HUES6 (cell line): ENCODE results near the gene FASN.
A peak's percentile ranks its signal among the peaks of the same experiment; 100 is the strongest.

Experiments
- H3K27ac ChIP-seq: 2 replicates; pipeline ENCODE4 v1.7.0; 2013; ENCODE audit warnings: low read depth, mild to moderate bottlenecking, low read length, inconsistent platforms
- H3K27me3 ChIP-seq: 2 replicates; pipeline ENCODE4 v1.6.1; 2013; ENCODE audit warnings: low read length; ENCODE audit not compliant: control insufficient read depth, insufficient read depth
- H3K36me3 ChIP-seq: 2 replicates; pipeline ENCODE4 v1.6.1; 2013; ENCODE audit warnings: low read length; ENCODE audit not compliant: control insufficient read depth, insufficient read depth
- H3K4me1 ChIP-seq: 2 replicates; pipeline ENCODE4 v1.6.1; 2013; ENCODE audit warnings: low read length; ENCODE audit not compliant: control insufficient read depth, insufficient read depth
- H3K4me3 ChIP-seq: 2 replicates; pipeline ENCODE4 v1.5.1; 2013; ENCODE audit warnings: low read depth, low read length
- H3K9ac ChIP-seq: one replicate; pipeline ENCODE4 v1.6.1; 2013; ENCODE audit warnings: mild to moderate bottlenecking, low read length
- H3K9me3 ChIP-seq: 2 replicates; pipeline ENCODE4 v1.6.1; 2013; ENCODE audit warnings: low read depth, low read length; ENCODE audit not compliant: control insufficient read depth, insufficient read depth

The FASN gene

DNA sequence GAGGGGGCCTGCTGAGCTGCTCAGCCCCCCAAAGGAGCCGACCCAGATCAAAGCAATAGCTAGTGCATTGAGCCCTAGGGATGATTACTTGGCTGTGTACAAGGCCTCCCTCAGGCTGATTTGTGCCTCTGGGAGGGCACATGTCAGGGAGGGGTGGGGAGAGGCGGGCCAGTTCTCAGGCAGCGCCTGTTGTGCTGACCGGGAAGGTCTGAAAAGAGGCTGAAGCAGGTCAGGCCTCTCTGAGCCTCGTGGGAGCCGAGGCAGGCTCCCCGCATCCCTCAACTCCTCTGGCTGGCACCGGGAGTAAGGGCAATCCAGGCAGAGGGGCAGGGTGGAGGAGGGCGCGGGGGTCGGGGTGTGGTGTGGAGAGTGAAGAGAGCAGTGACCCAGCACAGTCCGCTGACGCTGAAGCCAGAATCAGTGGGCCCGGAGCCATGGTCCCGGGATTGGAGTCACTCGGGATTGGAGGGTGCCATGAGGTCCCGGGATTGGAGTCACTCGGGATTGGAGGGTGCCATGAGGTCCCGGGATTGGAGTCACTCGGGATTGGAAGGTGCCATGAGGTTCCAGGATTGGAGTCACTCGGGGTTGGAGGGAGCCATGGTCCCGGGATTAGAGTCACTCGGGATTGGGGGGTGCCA, 63.5 kb downstream of the FASN start:
- peaks cover 22% of the 10 kb centered on the region for H3K4me1 ChIP-seq
- no peak overlapping the region for H3K9ac ChIP-seq

DNA sequence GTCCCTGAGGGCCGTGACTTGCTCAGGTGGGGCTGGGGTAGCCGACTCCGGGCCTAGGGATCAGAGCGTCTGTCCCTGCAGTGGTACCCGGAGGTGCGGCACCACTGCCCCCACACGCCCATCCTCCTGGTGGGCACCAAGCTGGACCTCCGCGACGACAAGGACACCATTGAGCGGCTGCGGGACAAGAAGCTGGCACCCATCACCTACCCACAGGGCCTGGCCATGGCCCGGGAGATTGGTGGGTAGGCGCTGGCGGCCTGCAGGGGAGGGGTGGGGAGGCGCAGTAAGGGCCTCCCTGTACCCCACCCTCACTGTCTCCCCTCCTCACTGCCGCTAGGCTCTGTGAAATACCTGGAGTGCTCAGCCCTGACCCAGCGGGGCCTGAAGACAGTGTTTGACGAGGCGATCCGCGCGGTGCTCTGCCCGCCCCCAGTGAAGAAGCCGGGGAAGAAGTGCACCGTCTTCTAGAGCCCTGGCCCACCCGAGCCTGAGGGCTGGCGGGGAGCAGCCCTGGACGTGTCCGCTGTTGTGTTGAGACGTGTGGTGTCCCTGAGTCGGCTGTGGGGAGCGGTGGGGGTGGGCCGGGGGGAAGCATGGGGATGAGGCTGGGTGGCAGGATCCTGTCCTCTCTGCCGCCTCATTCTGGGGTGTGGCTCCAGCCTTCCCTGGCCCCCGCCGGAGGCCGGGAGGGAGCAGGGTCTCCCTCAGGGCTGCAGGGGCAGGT, 64.5 kb downstream of the FASN start:
- Histone ChIP-seq H3K9ac (no peak overlapping the region), H3K4me1 (peaks cover 22% of the 10 kb centered on the region), H3K27ac (no peak overlapping the region), H3K9me3 (no peaks in the 10 kb centered on the region), H3K27me3 (no peaks in the 10 kb centered on the region), H3K4me3 (no peak overlapping the region), H3K36me3 (peaks cover 18% of the 10 kb centered on the region)

More for the DNA sequence above, 63.5 kb downstream of the FASN start:
- Histone ChIP-seq H3K4me3 (no peak overlapping the region), H3K36me3 (peaks cover 8% of the 10 kb centered on the region), H3K9me3 (no peaks in the 10 kb centered on the region), H3K27me3 (no peaks in the 10 kb centered on the region), H3K27ac (no peak overlapping the region)

DNA sequence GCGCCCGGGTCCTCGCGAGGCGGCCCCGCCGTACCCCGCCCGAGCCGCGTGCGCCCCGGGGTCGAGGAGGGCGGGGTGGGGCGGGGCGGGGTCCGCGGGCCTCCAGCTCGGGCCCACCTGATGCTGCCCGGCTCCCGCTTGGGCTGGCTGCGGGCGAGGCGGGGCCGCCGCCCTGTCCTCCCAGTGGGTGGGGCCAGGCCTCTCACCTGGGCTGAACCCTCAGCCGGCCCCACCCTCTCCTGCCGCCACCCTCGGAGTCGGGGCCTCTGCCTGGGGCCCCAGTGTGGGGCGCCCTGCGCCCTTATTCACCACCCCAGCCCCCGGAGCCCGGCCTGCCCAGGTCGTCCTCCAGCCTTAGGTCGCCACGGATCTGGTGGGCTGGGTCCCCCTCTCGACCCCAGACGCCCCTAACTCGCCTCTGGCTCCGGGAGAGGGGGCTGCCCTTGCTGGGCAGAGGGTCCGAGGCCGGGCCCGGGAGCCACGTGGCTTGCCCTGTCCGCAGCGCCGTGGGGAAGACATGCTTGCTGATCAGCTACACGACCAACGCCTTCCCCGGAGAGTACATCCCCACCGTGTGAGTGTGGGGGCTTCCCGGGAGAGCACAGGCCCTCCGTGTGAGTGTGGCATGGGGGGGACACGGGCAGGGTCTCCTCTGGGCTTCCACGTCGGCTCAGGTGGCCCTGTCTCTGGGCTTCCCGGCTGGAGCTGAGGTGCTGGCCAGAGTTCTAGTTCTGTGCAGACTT, 66.0 kb downstream of the FASN start:
- H3K4me3 ChIP-seq, result peak overlapping the region; percentile 79
- H3K9me3 ChIP-seq, result no peaks in the 10 kb centered on the region
- peak overlapping the region; percentile 65 for H3K9ac ChIP-seq
- H3K27me3 ChIP-seq, result no peaks in the 10 kb centered on the region
- peaks cover 18% of the 10 kb centered on the region for H3K4me1 ChIP-seq
- no peak overlapping the region for H3K27ac ChIP-seq
- H3K36me3 ChIP-seq, result peaks cover 31% of the 10 kb centered on the region

DNA sequence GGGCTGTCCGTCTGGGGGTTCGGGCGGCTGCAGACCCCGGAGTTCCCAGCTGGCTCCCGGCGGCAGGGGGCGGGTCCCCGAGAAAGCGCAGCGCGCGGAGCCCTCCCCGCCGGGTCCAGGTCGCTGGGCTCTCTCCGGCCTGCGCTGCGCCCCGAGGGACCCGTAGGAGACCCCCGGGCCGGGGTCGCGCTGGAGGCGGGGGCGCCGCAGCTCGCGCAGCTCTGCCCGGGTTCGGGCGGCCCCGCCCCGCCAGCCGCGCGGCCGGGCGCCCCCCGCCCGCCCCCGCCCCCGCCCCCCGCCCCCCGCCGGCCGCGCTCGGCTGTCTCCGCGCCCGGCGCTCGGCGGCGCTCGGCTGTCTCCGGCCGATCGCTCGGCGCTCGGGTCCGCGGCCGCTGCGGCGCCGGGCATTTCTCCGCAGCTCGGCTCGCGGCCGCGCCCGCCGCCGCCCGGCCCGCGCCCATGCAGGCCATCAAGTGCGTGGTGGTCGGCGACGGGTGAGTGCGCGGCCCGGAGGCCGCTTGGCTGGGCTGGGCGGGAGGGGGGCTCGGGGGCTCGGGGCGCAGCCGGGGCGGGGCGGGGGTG, 66.6 kb downstream of the FASN start, which contains the start of gene RAC3:
RAC3 (plus strand) TSS at position 376 of the 582 bp plus-strand sequence; CDS start at position 460, 84 bp downstream.
- Histone ChIP-seq H3K9ac (peak within 1 kb of the TSS; percentile 65), H3K36me3 (peaks cover 34% of the 10 kb centered on the region), H3K27ac (no peak within 1 kb of the TSS), H3K9me3 (no peaks in the 10 kb centered on the region), H3K4me3 (peak within 1 kb of the TSS; percentile 80), H3K4me1 (peaks cover 15% of the 10 kb centered on the region), H3K27me3 (no peaks in the 10 kb centered on the region)

DNA sequence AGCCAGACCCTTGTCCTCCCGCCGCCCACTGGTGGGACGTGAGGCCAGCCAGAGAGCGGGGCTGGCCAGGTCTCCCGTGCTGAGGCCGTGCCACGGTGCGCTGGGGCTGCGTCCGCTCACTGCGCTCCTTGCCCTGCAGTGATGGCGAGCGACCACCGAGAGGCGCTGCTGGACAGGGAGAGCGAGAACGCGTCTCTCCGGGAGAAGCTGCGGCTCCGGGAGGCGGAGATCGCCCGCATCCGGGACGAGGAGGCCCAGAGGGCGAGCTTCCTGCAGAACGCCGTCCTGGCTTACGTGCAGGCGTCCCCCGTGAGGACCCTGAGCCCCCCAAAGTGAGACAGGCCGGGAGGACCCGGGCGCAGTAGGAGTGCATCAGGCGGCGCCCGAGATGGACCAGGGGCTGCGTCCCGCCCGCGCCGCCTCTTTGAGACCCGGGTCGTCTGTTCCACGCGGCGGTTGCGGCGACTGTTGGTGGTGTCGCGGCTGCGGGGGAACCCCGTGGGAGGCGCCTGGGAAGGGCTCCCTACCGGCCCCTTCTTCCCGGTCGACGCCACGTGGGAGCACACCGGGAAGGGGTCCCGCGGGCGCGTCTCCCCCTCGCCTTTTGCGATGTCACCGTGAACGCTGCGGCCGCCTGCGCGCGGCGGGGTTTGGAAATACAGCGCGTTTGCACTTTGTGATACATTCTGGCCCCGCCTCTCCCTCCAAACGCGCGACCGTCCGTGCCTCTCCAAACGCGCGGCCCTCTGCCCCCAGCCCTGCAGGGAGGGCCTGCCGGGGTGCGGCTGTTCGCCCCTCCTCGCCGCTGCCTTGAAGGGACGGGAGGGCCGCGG, 67.3 kb downstream of the FASN start:
- Histone ChIP-seq H3K9ac (peak overlapping the region; percentile 48), H3K4me3 (peak overlapping the region; percentile 80), H3K9me3 (no peaks in the 10 kb centered on the region), H3K27ac (no peak overlapping the region), H3K27me3 (no peaks in the 10 kb centered on the region), H3K4me1 (peaks cover 15% of the 10 kb centered on the region), H3K36me3 (peaks cover 34% of the 10 kb centered on the region)

DNA sequence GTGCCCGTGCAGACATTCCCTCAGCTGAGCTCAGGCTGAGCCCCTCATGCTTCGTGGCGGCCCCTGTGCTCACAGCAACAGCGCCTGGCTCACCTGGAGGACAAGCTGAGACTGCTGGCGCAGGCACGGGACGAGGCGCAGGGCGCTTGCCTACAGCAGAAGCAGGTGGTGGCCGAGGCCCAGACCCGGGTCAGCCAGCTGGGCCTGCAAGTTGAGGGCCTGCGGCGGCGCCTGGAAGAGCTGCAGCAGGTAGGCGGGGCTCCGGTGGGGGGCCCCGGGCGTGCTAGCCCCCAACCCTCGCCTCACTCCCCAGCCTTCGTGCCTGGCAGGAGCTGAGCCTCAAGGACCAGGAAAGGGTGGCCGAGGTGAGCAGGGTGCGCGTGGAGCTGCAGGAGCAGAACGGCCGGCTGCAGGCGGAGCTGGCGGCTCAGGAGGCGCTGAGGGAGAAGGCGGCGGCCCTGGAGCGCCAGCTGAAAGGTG, 68.0 kb downstream of the FASN start:
- no peaks in the 10 kb centered on the region for H3K9me3 ChIP-seq
- H3K4me3 ChIP-seq, result 0 out of 2 replicates have a peak overlapping the region, but pooled peaks have one; percentile 80
- peaks cover 29% of the 10 kb centered on the region for H3K36me3 ChIP-seq
- H3K9ac ChIP-seq, result no peak overlapping the region
- H3K27me3 ChIP-seq, result no peaks in the 10 kb centered on the region
- peaks cover 15% of the 10 kb centered on the region for H3K4me1 ChIP-seq
- H3K27ac ChIP-seq, result no peak overlapping the region

DNA sequence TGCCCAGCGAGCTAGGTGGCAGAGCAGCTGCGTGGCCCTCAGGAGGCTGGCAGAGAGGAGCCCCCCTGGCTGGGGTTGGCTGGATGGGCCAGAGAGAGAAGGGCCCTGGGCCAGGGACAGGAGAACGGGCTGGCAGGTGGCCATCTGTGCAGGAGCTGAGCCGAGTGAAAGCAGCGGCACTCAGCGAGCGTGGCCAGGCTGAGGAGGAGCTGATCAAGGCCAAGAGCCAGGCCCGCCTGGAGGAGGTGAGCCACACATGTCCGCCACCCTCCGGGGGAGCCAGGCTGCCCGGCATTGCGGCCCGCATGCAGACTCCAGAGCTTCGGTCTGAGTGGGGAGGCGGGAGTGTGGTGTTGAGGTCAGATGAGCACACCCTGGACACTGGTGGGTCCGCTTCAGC, 68.6 kb downstream of the FASN start:
- Histone ChIP-seq H3K9ac (no peak overlapping the region), H3K27ac (no peak overlapping the region)

DNA sequence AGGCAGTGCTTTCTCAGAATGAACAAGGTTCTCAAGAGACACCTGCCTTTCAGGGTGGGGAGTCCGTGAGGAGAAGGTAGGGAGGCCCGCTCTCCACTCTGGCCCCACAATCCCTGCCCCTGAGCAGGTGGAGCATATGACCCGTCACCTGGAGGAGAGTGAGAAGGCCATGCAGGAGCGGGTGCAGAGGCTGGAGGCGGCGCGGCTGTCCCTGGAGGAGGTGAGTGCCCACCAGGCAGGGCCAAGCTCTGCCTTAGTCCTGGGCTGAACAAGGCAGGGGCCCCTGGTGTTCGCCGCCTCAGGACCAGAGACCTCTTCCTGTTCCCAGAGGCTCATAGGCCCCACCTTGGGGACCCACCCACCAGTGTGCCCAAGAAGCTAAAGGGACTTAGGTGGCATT, 69.1 kb downstream of the FASN start:
- Histone ChIP-seq H3K9ac (no peak overlapping the region), H3K9me3 (no peaks in the 10 kb centered on the region), H3K36me3 (peaks cover 28% of the 10 kb centered on the region), H3K27me3 (no peaks in the 10 kb centered on the region), H3K27ac (no peak overlapping the region), H3K4me1 (peaks cover 13% of the 10 kb centered on the region), H3K4me3 (no peak overlapping the region)

More for the DNA sequence above, 68.6 kb downstream of the FASN start:
- H3K9me3 ChIP-seq, result no peaks in the 10 kb centered on the region
- no peak overlapping the region for H3K4me3 ChIP-seq
- peaks cover 28% of the 10 kb centered on the region for H3K36me3 ChIP-seq
- no peaks in the 10 kb centered on the region for H3K27me3 ChIP-seq
- peaks cover 13% of the 10 kb centered on the region for H3K4me1 ChIP-seq
